ENCODE results near the gene CHID1.

The CHID1 gene

DNA sequence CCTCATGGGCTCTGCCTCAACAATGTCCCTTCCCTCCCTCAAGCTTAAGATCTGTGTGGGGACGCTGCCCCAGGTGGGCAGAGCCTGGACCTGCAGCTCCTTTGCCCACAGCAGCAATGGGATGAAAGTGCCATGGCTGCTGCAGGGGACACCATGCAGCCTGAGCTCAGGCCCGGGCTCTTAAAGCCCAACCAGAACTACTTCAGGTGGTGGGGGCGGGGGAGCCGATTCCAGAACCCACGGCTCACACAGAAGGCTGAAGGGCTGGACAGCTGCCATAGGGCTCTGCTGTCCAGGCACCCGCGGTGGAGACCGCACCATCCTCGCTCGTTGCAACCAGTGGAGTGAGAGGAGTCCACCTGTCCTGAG lies 12.5 kb downstream of the CHID1 start:
- in situ Hi-C loops (cut with HindIII; ENCODE audit: low pct_unique_long_range_greater_than_20kb, low sequenced_read_pairs): no loop called here
- peak in 1 of 2 experiments; percentile 41 for DNase-seq (ENCODE audit: low read depth in 1 of 2, low spot score in 1 of 2)
- TF ChIP-seq JUND (IDR thresholded peaks at IDR 0.05; ENCODE audit: low read depth): no peak

DNA sequence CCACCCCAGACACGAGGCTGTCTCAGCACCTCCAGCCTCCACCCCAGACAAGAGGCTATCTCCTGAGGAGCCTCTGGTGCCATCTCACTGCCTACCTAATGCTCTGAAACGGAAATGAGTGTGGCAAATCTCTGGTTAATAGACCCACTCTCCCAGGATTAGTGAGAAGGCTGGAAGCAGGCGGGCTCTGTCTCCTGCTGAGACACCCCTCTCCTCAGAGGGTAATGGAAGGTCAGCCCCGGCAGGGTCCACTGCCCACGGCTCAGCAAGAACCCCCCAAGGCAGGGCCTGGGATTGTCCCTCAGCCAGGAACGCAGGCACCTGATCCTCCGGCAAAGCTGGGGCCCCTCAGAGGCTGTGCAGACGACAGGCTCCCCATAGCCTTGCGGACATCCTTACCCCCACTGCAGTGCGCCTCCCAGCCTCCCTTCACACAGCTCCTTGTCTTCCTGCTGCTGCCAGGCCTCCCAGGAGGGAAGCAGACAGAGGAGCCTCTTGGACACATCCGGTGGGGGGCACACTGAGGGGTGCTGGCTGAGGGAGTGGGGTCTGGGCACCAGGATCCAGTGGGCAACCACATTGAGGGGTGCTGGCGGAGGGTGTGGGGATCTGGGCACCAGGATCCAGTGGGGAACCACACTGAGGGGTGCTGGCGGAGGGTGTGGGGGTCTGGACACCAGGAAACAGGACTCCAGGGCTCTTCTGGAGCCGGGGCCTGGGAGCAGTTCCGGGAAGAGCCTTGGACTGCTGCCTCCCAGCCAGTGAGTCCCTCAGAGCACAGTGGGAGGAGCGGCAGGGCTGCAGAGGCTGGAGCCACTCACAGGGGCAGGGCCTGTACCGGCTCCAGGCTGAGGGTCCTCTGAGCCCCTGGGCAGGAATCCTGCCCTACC lies 13.1 kb downstream of the CHID1 start:
- no peak for DNase-seq (ENCODE audit: low read depth in 1 of 2, low spot score in 1 of 2)
- no peak for TF ChIP-seq JUND (IDR thresholded peaks at IDR 0.05; ENCODE audit: low read depth)
- in situ Hi-C loops (cut with HindIII; ENCODE audit: low pct_unique_long_range_greater_than_20kb, low sequenced_read_pairs): no loop called here

DNA sequence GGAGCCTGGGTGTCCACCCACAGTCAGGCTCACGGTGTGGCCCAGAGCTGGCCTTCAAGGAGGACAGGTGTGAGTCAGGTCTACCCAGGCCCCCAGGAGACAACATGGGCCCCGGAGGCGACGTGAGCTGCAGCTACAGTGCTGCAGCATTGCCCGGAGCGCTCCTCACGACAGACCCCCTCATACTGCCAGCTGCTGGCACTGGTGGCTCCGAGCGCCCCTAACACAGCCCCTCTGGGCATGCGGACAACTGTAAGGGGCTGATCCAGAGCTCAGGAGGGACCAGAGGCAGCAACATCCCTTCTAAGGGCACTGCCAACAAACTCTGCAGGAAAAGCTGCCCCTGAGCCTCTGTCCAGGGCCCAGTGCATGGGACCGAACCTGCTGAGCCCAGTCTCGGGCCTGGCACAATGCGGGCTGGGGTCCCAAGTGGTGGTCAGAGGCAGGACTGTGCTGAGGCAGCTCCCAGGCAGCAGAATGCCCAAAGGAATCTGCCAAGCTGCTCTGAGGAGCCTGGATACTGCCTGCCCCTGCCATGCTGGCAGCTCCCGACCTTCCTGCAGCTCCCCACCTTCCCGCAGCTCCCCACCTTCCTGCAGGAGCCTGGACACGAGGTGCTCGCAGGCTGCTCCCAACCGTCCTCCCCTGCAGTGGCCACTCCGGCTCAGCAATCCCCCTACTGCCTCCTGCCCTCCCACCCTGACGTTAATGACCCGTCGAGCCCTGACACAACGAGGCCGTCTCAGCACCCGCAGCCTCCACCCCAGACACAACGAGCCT lies 15.1 kb downstream of the CHID1 start:
- TF ChIP-seq JUND (IDR thresholded peaks at IDR 0.05; ENCODE audit: low read depth): no peak
- in situ Hi-C loops (cut with HindIII; ENCODE audit: low pct_unique_long_range_greater_than_20kb, low sequenced_read_pairs): no loop called here
- no peak for DNase-seq (ENCODE audit: low read depth in 1 of 2, low spot score in 1 of 2)

DNA sequence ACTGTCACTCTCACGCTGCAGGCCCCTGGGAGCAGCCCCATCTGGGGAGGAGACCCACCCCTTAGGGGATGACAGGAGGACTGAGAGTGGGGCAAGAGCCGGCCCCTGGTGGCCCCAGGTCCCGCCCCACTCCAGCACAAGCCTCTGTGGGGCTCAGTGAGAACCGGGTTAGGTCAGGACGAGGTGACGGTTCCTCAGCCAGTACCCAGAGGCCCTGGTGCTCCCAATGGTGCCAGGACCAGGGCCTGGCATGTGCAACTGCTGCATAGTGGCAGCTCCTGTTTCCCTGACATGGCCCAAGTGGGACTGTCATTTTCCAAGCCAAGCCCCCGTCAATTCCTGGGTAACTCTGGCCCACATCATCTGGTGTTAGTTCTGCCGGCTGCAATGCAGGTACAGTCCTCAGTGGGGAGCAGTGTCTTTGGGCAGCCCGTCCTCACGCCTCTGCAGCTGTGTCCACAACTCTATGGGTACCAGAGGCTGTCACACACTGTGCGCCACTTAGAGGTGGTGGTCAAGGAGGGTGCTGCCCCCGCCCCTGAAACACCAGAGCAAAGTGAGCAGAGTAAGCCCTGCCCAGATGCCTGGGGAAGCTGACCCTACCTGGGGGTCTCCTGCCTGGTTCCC lies 15.9 kb downstream of the CHID1 start:
- in situ Hi-C loops (cut with HindIII; ENCODE audit: low pct_unique_long_range_greater_than_20kb, low sequenced_read_pairs): no loop called here
- TF ChIP-seq JUND (IDR thresholded peaks at IDR 0.05; ENCODE audit: low read depth): no peak
- DNase-seq (ENCODE audit: low read depth in 1 of 2, low spot score in 1 of 2): no peak

DNA sequence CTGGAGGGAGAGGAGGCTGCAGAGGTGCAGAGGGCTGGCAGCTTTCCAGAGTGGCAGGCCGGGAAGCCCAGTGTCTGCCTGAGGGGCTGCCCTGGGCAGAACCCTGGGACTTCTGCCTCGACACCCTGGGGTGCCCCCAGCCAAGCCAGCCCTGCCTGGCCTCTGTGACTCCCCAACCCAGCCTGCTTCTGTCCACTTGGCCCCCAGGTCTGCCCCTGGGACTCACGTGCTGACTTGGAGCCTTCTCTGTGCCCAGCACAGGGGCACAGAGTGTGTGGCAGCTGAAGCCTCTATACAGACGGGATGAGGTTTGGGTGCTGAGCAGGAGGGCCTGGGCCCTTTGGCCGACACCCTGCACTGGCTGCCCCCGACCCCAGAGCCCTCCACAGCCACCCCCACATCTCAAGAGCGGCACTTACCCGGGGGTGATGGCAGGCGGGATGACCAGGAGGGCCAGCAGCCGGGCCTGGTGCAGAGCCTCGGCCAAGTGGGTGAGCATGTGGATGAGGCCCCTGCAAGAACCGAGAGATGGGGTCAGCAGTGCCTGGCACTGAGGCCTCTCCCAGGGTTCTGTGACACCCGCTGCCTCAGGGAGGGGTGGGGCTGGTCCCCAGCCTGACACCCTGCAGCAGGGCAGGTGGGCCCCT lies 17.5 kb downstream of the CHID1 start:
- no peak for TF ChIP-seq JUND (IDR thresholded peaks at IDR 0.05; ENCODE audit: low read depth)
- no peak for DNase-seq (ENCODE audit: low read depth in 1 of 2, low spot score in 1 of 2)
- in situ Hi-C loops (cut with HindIII; ENCODE audit: low pct_unique_long_range_greater_than_20kb, low sequenced_read_pairs): no loop called here

DNA sequence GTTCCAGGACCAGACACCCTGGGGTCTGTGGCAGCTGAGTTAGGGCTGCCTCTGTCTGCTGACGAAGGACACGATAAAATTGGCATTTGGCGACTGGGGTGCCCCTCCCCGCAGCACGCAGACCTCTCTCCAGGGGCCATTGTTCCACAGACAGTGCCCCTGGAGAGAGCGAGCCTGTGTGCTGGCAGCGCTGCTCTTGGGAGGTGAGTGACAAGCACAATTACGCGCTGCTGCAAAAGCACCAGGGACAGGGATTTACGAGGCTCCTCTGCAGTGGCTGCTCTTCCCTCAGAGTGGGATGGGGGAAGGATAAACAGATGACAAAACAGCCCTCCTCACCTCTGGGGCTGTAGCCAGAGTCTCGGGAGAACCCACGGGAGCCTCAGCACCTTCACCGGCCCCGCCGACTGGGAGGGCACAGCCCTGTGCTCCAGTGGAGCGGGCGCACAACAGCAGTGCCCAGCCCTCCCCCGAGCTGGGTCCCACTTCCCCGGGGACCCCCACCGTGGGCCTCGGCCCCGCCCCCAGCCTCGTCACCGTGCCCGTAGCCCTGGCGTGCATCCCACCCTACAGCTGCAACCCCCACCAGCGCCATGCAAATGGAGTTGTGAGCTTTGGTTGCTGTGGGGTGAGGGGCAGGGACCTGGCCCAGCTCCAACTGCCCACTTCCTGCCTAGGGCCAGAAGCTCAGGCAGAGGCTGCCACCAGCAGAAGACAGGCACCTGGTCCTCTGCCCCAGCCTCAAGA lies 19.6 kb downstream of the CHID1 start:
- DNase-seq (ENCODE audit: low read depth in 1 of 2, low spot score in 1 of 2): no peak
- in situ Hi-C loops (cut with HindIII; ENCODE audit: low pct_unique_long_range_greater_than_20kb, low sequenced_read_pairs): no loop called here
- TF ChIP-seq JUND (IDR thresholded peaks at IDR 0.05; ENCODE audit: low read depth): no peak

DNA sequence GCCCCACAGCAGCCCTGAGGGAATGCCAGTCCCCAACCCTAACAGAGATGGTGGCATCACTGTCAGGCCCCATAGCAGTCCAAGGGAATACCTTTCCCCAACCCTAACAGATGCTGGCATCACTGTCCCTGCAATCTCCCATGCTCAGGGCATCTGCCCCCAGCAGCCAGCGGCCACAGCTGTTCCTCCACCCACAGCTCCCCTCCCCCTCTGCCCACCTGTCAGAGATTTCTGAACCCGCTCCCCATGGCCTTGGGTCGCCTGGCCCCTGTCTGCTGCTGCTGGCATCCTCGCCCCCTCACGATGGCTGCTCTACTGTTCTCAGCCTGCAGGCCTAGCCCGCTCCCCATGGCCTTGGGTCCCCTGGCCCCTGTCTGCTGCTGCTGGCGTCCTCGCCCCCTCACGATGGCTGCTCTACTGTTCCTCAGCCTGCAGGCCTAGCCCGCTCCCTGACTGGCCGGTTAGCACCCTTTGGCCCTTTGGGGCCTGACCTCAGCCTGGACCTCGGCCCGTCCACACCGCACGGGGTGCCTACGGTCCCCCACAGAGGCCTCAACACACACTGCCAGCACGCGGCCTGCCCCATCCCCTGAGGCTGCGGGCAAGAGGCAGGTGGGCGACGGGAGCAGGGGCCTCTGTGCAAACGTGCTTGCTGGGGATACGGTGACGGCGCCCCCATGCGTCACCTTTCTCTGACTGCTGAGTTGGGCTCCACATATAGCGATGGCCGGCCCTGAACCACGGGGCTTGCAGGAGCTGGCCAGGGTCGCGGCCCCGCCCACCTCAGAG lies 20.7 kb downstream of the CHID1 start:
- no peak for DNase-seq (ENCODE audit: low read depth in 1 of 2, low spot score in 1 of 2)
- TF ChIP-seq JUND (IDR thresholded peaks at IDR 0.05; ENCODE audit: low read depth): no peak
- in situ Hi-C loops (cut with HindIII; ENCODE audit: low pct_unique_long_range_greater_than_20kb, low sequenced_read_pairs): no loop called here

DNA sequence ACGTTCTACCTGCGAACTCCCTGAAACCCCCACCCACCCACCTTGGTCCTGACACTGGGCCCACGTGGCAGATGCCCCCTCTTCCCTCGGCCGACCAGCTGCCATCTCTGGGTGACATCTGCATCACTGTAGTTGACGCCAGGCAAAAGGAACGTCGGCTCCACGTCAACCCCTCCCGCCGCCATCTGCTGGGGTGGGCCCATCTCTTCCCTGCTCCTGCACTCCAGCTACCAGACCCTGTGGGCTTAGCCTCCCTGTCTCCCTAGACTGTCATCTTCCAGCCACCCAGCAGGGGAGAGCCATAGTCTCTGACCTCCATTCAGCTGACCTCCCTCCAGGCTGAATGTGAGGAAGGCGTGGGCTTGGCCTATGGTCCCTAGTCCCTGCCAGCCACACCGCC lies 21.4 kb downstream of the CHID1 start:
- DNase-seq (ENCODE audit: low read depth in 1 of 2, low spot score in 1 of 2): no peak
- in situ Hi-C loops (cut with HindIII; ENCODE audit: low pct_unique_long_range_greater_than_20kb, low sequenced_read_pairs): no loop called here
- no peak for TF ChIP-seq JUND (IDR thresholded peaks at IDR 0.05; ENCODE audit: low read depth)

DNA sequence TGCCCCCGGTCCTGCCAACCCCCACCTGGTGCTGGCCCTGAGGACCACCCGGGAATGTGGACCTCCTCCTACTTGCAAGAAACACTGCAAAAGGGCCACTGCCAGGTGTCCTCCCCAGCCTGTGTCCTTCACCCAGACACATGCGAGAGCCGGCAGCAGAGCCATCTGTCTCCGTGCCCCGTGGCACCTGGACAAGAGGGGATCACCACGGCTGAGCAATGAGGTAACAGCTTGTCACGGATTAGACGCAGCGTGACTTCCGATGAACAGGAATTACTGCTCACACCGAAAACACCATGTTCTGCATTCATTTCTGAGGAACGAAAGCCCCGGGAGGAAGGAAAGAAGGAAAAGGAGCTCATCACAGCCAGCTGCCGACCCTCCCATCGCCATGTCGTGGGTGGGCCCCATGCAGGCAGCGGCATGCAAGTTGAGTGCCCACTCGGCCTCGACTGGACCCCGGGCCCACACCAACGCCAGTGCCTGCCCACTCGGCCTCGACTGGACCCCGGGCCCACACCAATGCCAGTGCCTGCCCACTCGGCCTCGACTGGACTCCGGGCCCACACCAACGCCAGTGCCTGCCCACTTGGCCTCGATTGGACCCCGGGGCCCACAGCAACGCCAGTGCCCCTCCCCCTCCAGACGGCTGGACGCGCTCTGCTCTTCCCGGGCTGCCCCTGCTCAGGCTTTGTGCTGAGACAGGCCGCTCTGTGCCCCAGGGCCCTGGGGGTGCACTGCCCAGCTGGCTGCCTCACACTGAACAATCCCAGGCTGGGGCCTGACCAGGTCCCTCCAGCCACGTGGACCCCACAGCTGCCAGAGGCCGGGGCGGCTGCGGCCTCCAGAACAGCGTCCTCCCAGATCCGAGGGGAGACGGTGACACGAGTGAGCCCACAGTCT lies 22.0 kb downstream of the CHID1 start:
- in situ Hi-C loops (cut with HindIII; ENCODE audit: low pct_unique_long_range_greater_than_20kb, low sequenced_read_pairs): no loop called here
- no peak for TF ChIP-seq JUND (IDR thresholded peaks at IDR 0.05; ENCODE audit: low read depth)
- DNase-seq (ENCODE audit: low read depth in 1 of 2, low spot score in 1 of 2): no peak

DNA sequence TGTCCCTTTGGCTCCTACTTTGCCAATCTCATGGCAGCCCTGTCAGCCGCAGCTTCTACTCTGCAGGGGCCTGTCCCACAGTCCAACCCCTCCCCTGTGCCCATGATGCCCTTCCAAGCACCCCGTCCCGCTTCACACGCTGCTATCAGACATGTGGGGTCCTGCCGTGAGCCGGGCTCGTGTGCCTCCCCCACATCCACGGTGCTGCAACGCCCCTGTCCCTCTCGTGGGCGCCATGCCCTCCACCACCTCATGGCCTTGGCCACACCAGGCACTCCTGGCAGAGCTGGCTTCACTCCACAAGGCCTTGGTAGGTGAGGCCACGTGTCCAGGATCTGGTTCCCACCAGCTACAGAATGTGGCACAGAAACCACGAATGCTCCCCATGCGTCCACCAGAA lies 23.0 kb downstream of the CHID1 start:
- no peak for DNase-seq (ENCODE audit: low read depth in 1 of 2, low spot score in 1 of 2)
- TF ChIP-seq JUND (IDR thresholded peaks at IDR 0.05; ENCODE audit: low read depth): no peak
- in situ Hi-C loops (cut with HindIII; ENCODE audit: low pct_unique_long_range_greater_than_20kb, low sequenced_read_pairs): no loop called here
